Muscle layer of colon (tissue), 2 donors: ENCODE measurements around the gene CTLA4.
"Not testable (repeated sequence)": the region's sequence is repeated elsewhere in the genome, so short reads cannot be mapped to it uniquely, and the experiment has no call there.

Experiments
- H3K27ac ChIP-seq: one replicate; pipeline ENCODE4 v1.7.0; 2013; ENCODE audit warnings: low read depth, mild to moderate bottlenecking, low read length, moderate library complexity
- H3K27me3 ChIP-seq, 2 donors: one replicate each; pipeline ENCODE4 v1.7.0; 2013; ENCODE audit warnings: low read length in 2 of 2, mild to moderate bottlenecking in 2 of 2; ENCODE audit not compliant: insufficient read depth in 2 of 2, control insufficient read depth in 1 of 2
- H3K36me3 ChIP-seq: one replicate; pipeline ENCODE4 v1.7.0; 2013; ENCODE audit warnings: mild to moderate bottlenecking, low read length; ENCODE audit not compliant: insufficient read depth
- H3K4me1 ChIP-seq: one replicate; pipeline ENCODE4 v1.7.0; 2013; ENCODE audit warnings: mild to moderate bottlenecking, low read length; ENCODE audit not compliant: insufficient read depth
- H3K4me3 ChIP-seq, 2 donors: one replicate each; pipeline ENCODE4 v1.7.0; 2013; ENCODE audit warnings: low read length in 2 of 2, low read depth in 1 of 2, mild to moderate bottlenecking in 1 of 2, moderate library complexity in 1 of 2
- H3K9ac ChIP-seq: one replicate; pipeline ENCODE4 v1.7.0; 2013; ENCODE audit warnings: low read length
- H3K9me3 ChIP-seq: one replicate; pipeline ENCODE4 v1.7.0; 2013; ENCODE audit warnings: mild to moderate bottlenecking, low read length
- donor health status: abdominal sarcoma.
- donor health status: Adenocarcinoma of cecum.

Gene CTLA4

DNA sequence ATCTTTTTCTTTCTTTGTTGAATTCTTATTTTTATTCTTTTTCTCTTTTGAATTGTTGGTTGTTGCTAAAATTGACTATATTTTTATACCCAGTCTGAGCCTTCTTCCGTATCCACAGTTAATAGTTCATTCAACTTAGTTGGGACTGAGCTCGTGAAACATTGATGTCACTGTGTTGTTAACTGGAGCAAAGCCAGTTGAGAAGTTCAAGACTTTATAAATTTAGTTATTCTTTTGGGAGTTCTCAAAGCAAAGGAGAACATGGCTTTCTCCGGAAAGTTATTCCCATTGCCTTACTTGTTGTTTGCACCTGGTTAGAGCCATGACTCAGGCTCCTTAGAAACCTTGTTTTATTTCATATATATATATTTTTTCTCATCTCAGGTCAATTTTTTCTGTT, 8.8 kb downstream of the CTLA4 start:
- no peak overlapping the region for H3K27ac ChIP-seq
- H3K4me3 ChIP-seq, result no peak overlapping the region
- no peaks in the 10 kb centered on the region for H3K4me1 ChIP-seq
- no peaks in the 10 kb centered on the region for H3K9me3 ChIP-seq
- no peak overlapping the region for H3K9ac ChIP-seq
- no peaks in the 10 kb centered on the region for H3K27me3 ChIP-seq
- no peaks in the 10 kb centered on the region for H3K36me3 ChIP-seq

DNA sequence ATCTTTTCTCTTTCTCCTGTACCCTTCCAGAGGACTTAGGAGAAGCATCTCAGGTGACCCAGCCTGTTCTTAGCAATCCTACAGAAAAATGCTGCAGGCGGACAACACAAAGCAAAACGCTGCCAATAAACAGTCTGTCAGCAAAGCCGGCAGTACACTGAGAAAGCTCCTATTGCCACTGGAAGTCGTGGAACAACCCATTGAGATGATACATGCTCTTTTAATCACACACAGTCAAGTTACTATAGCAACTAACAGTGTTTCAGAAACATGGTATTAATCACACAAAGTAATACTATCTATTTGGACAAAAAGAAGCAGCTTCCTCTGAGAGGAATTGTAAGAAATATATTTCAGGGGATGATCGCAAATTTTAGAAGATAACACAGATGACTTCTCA, 10.5 kb downstream of the CTLA4 start:
- H3K4me1 ChIP-seq, result no peaks in the 10 kb centered on the region
- H3K27ac ChIP-seq, result no peak overlapping the region
- no peak overlapping the region for H3K9ac ChIP-seq
- no peaks in the 10 kb centered on the region for H3K9me3 ChIP-seq
- H3K36me3 ChIP-seq, result no peaks in the 10 kb centered on the region
- H3K4me3 ChIP-seq, result no peak overlapping the region
- no peaks in the 10 kb centered on the region for H3K27me3 ChIP-seq

DNA sequence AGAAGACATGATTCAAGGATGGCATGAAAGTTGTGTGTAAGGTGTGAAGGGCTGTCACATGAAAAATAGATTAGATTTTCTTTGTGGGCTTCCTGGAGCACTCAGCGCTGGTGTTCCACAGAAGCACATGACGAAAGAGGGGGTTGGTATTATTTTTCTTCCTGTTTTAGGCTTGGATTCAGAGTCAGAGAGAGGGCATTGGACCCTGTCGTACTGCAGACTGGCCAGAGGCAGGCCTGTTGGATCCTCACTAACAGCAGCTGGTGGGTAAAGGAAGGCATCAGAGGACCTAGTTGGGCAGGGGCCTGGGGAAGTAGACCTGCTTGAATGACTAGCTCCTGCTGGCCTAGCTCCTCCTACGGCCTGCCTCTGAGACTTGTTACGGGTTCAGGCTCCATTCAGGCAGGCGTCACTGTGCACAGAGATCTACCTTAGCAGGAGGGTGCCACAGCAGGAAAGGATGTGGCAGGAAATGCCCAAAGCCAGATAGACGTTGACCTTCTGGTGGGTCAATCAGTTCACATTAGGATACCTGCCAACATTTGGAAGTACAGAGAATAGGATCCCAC, 13.1 kb downstream of the CTLA4 start:
- no peak overlapping the region for H3K9ac ChIP-seq
- no peaks in the 10 kb centered on the region for H3K9me3 ChIP-seq
- H3K4me1 ChIP-seq, result no peaks in the 10 kb centered on the region
- H3K27ac ChIP-seq, result no peak overlapping the region
- no peak overlapping the region for H3K4me3 ChIP-seq
- H3K36me3 ChIP-seq, result no peaks in the 10 kb centered on the region
- no peaks in the 10 kb centered on the region for H3K27me3 ChIP-seq

DNA sequence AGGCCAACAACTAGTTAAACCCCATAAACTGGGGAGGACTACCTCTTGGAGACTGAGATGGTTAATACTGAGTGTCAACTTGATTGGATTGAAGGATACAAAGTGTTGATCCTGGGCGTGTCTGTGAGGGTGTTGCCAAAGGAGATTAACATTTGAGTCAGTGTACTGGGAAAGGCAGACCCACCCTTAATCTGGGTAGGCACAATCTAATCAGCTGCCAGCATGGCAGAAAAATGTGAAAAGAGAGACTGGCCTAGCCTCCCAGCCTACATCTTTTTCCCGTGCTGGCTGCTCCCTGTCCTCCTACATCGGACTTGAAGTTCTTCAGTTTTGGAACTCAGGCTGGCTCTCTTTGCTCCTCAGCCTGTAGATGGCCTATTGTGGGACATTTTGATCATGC, 13.6 kb downstream of the CTLA4 start:
- not testable (repeated sequence) for H3K36me3 ChIP-seq, H3K9me3 ChIP-seq, H3K4me3 ChIP-seq, H3K27ac ChIP-seq, H3K9ac ChIP-seq, H3K27me3 ChIP-seq, H3K4me1 ChIP-seq

DNA sequence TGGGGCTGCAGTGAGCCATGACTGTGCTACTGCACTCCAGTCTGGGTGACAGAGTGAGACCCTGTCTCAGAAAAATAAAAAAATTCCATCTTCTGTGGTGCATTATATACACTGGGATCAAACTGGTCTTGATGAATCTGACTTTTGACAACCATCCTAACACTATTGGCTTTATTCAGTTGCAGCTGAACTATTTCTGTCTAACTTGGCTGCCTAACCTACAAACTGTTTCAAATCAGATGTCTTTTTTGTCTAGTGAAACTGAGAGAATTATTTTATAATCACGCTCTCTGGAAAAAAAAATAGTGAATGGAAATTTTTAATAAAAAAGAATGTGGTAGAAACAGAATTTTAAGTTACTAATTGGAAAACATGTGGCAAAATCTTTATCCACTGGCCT, 15.0 kb downstream of the CTLA4 start:
- Histone ChIP-seq H3K9ac (no peak overlapping the region), H3K4me3 (no peak overlapping the region), H3K27me3 (no peaks in the 10 kb centered on the region), H3K4me1 (peaks cover 12% of the 10 kb centered on the region), H3K9me3 (no peaks in the 10 kb centered on the region), H3K27ac (no peak overlapping the region), H3K36me3 (no peaks in the 10 kb centered on the region)

DNA sequence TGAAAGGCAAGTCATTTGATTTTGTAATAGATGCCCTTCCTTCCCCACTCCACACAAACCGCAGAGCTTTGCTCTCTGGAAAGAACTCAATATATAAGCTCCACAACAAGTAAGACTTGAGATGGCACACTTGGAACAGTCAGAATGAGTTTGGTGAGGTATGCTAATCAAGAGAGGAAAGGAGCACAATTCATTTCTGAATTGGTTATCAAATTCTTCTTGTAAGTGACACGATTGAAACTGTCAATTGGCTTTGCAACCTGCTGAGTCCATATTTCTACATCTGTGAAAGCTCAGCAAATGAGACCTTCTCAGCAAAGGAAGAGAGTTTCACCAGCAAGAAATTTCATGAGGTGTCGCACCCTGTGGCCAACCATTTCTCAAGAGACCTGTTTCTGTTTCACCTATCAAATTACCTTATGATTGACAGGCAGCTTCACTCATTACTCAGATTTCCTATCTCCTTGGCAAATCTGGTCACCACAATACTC, 19.1 kb downstream of the CTLA4 start:
- peak overlapping the region; percentile 16 for H3K27ac ChIP-seq
- H3K27me3 ChIP-seq, result no peaks in the 10 kb centered on the region
- no peaks in the 10 kb centered on the region for H3K9me3 ChIP-seq
- H3K4me1 ChIP-seq, result peaks cover 27% of the 10 kb centered on the region
- H3K9ac ChIP-seq, result no peak overlapping the region
- no peak overlapping the region for H3K4me3 ChIP-seq
- no peaks in the 10 kb centered on the region for H3K36me3 ChIP-seq

DNA sequence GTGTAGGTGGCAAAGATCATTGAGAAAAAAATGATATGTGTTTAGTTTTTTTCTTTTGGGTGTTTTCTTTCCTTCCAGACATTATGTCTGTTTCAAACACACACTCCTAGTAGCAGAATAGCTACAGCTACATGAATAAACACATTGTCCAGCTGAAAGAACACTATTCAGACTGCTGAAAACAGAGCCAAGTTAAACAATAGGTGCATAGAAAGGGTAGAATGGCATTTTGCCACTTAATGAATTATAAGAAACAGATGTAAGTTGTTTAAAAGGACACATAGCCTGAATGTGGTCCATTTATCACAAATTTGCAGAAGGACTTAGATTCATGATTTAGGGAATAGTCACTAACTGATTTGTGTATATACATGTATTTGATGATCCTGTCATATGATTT, 20.1 kb downstream of the CTLA4 start:
- H3K4me3 ChIP-seq, result no peak overlapping the region
- H3K4me1 ChIP-seq, result peaks cover 27% of the 10 kb centered on the region
- no peak overlapping the region for H3K27ac ChIP-seq
- no peaks in the 10 kb centered on the region for H3K9me3 ChIP-seq
- H3K36me3 ChIP-seq, result no peaks in the 10 kb centered on the region
- no peak overlapping the region for H3K9ac ChIP-seq
- no peaks in the 10 kb centered on the region for H3K27me3 ChIP-seq

DNA sequence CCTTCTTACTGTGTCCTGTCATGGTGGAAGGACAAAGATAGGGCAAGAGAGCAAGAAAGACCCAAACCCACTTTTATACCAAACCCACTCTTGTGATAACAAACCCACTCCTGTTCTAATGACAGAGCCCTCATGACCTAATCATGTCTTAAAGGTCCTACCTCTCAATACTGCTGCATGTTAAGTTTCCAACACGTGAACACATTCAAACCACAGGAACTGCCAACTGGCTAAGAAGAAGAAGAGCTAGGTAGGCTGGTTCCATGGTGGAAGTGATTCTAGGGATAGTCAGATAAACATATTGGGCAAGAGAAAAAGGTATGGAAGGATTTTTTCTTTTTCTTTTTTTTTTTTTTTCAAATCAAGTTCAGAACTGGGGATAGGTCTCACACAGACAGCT, 22.0 kb downstream of the CTLA4 start:
- Histone ChIP-seq H3K4me1 (peaks cover 45% of the 10 kb centered on the region), H3K9ac (no peak overlapping the region), H3K4me3 (no peak overlapping the region), H3K36me3 (no peaks in the 10 kb centered on the region), H3K27ac (no peak overlapping the region), H3K9me3 (no peaks in the 10 kb centered on the region), H3K27me3 (no peaks in the 10 kb centered on the region)

DNA sequence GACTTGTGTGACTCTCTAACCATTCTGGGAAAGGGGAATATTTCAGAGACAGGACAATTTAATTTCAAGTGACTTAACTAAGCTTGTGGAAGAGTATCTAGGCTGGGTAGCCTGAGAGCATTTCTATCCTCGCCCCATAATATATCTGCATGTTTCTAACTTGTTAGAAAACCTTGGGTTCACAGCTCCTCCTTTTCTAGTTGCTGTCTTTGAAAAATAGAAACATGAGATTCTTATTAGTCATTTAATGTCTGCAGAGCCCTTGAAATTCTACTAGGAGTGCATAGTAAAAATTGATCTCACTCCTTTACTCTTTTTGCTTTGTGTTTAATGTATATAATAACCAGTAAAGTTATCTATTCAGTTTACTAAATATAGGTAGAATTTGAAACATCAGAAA, 22.4 kb downstream of the CTLA4 start:
- Histone ChIP-seq H3K27ac (no peak overlapping the region), H3K4me1 (peaks cover 49% of the 10 kb centered on the region), H3K9me3 (no peaks in the 10 kb centered on the region), H3K36me3 (no peaks in the 10 kb centered on the region), H3K4me3 (no peak overlapping the region), H3K9ac (no peak overlapping the region), H3K27me3 (no peaks in the 10 kb centered on the region)

DNA sequence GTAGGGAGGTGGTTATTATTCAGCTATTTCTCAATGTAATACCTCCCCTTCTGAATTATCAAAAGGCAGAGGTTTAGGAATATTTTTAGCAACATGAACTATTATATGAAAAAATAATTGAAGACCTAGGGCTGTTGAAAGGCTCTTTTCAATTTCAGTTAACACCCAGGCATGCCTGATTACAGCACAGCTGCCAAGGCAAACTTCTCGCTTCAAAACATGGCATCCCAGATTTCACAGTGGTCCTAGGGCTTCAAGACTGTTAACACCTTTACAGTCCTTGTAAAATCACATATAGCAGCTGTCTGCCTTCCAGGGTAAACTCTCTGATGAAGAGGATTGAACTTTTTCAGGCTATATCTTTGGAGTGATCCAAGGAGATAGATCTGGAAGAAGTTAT, 23.2 kb downstream of the CTLA4 start:
- H3K9ac ChIP-seq, result no peak overlapping the region
- H3K4me3 ChIP-seq, result no peak overlapping the region
- H3K27ac ChIP-seq, result no peak overlapping the region
- no peaks in the 10 kb centered on the region for H3K36me3 ChIP-seq
- H3K4me1 ChIP-seq, result peaks cover 49% of the 10 kb centered on the region
- no peaks in the 10 kb centered on the region for H3K9me3 ChIP-seq
- H3K27me3 ChIP-seq, result no peaks in the 10 kb centered on the region

DNA sequence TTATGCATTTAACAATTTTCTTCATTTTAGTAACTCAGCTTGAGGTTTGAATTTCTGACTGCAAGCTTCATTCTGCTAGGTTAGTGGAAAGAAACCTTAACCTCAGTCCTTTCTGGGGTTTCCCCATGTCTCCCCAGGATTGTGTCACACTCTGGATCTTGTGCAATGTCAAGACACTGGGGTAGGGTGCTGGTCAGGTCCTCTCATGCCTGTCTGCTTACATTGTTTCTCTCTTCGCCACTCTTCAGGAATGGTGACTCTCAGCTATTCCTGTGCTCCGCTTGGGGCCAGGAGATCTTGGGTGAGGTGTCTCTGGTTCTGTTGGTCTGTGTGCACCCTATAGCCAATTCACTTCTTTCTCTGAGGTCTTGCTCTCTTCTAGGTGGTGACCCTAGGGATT, 23.9 kb downstream of the CTLA4 start:
- Histone ChIP-seq H3K4me1 (peaks cover 48% of the 10 kb centered on the region), H3K9ac (no peak overlapping the region), H3K27me3 (no peaks in the 10 kb centered on the region), H3K4me3 (no peak overlapping the region), H3K36me3 (no peaks in the 10 kb centered on the region), H3K9me3 (no peaks in the 10 kb centered on the region), H3K27ac (no peak overlapping the region)

DNA sequence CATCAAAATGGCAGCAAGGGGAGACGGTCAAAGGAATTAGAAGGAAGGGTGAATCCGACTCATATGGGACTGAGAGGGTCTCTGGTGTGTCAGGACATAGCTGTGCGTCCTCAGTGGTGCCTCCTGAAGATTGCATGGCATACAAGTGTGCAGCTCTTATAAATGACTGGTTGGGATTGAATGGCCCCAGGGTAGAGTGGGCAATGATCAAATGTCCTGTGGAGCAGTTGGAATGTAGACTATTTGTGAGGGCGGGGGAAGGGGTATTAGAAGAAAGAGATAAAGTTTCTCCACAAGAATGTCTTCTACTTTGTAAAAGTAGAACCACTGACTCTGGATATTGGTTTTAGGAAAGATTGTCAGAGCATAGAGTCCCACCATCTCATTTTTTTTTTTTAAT, 24.6 kb downstream of the CTLA4 start:
- Histone ChIP-seq H3K4me1 (peaks cover 48% of the 10 kb centered on the region), H3K27me3 (no peaks in the 10 kb centered on the region), H3K36me3 (no peaks in the 10 kb centered on the region), H3K9me3 (no peaks in the 10 kb centered on the region), H3K9ac (no peak overlapping the region), H3K27ac (no peak overlapping the region), H3K4me3 (no peak overlapping the region)
